AG10803 (cell line): ENCODE results near the gene UBE2G2.

ENCODE experiments used
- DNase-seq: peaks from one replicate; pipeline ENCODE4 v3.0.0; 2010; ENCODE audit warnings: low read depth
- H3K4me3 ChIP-seq: 2 replicates; pipeline ENCODE4 v1.5.1; 2011; ENCODE audit warnings: mild to moderate bottlenecking, low read length, control low read depth
- CTCF ChIP-seq: conservative IDR thresholded peaks from 2 replicates; pipeline ENCODE4 v1.5.1; 2011; ENCODE audit warnings: mild to moderate bottlenecking, low read length, control low read depth, inconsistent platforms

Gene UBE2G2

GRCh38 chr21:44732263-44732662 lies 69.4 kb downstream of the UBE2G2 start:
- no peak for TF ChIP-seq CTCF
- DNase-seq: no peak
- H3K4me3 ChIP-seq: no peak overlapping the region

- no peak for TF ChIP-seq CTCF
- no peak for DNase-seq
- H3K4me3 ChIP-seq: no peak overlapping the region
Observed at GRCh38 chr21:44730951-44731579, 70.6 kb downstream of the UBE2G2 start.

GRCh38 chr21:44730028-44730395 lies 71.6 kb downstream of the UBE2G2 start:
- DNase-seq: no peak
- H3K4me3 ChIP-seq: no peak overlapping the region
- no peak for TF ChIP-seq CTCF

- DNase-seq: no peak
- H3K4me3 ChIP-seq: no peak overlapping the region
- TF ChIP-seq CTCF: no peak
Observed at GRCh38 chr21:44729336-44730027, 72.1 kb downstream of the UBE2G2 start.

- no peak for DNase-seq
- TF ChIP-seq CTCF: no peak
- H3K4me3 ChIP-seq: no peak overlapping the region
Observed at GRCh38 chr21:44728716-44729115, 72.9 kb downstream of the UBE2G2 start.

- H3K4me3 ChIP-seq: no peak overlapping the region
- no peak for DNase-seq
- no peak for TF ChIP-seq CTCF
Observed at GRCh38 chr21:44727757-44728156, 73.9 kb downstream of the UBE2G2 start.

GRCh38 chr21:44727321-44727720 lies 74.3 kb downstream of the UBE2G2 start:
- no peak for TF ChIP-seq CTCF
- no peak for DNase-seq
- no peak overlapping the region for H3K4me3 ChIP-seq
